ENCODE measurements around the gene TCEAL5.
A peak's percentile ranks its signal among the peaks of the same experiment; 100 is the strongest.
"Not testable (repeated sequence)": the region's sequence is repeated elsewhere in the genome, so short reads cannot be mapped to it uniquely, and the experiment has no call there.

TCEAL5 gene, protein sequence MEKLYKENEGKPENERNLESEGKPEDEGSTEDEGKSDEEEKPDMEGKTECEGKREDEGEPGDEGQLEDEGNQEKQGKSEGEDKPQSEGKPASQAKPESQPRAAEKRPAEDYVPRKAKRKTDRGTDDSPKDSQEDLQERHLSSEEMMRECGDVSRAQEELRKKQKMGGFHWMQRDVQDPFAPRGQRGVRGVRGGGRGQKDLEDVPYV

DNA sequence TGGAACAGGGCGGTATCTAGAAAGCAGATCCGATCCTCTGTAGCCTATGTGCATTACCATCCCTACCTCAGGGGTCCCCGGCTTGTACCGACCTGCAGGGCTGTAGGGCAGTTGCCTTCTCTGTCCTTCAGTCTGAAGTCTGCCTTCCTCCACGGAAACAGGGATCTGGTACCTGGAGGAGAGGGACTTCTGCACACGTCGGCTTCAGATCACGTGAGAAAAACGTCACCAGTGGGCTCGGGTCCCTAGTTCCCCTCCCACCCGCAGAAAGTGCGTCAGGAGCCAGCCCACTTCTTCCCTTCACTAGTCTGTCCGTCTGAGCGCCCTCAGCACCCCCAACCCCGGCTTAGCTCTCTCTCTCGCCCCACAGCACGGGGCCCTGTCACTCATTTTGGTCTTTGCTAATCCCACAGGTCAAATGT, at the start of gene TCEAL5:
TCEAL5 (minus strand) TSS at position 170 of the 422 bp plus-strand sequence. CDS start 2,187 bp downstream, outside the sequence.
- peak in 56 of 58 donors; percentile 0 to 73 (median 30) for DNase-seq

DNA sequence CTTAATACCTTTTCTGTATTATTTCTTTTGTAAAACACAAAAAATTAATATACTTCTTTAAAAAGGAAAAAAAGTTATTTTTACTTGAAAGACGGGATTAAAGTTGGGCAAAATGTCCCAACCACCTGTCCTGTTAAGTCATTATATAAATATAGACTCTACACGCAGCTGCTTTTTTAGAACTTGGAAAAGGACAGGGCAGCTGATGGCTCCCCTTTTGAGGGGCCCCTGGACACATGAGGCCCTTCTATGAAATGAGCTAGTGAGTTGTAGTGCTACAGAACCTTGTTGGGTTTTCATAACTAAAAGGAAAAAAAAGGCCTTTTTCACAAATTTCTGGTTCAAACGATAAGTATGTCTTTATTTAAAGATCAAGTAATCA, 34.8 kb upstream of the TCEAL5 start:
- DNase-seq, result no peak

DNA sequence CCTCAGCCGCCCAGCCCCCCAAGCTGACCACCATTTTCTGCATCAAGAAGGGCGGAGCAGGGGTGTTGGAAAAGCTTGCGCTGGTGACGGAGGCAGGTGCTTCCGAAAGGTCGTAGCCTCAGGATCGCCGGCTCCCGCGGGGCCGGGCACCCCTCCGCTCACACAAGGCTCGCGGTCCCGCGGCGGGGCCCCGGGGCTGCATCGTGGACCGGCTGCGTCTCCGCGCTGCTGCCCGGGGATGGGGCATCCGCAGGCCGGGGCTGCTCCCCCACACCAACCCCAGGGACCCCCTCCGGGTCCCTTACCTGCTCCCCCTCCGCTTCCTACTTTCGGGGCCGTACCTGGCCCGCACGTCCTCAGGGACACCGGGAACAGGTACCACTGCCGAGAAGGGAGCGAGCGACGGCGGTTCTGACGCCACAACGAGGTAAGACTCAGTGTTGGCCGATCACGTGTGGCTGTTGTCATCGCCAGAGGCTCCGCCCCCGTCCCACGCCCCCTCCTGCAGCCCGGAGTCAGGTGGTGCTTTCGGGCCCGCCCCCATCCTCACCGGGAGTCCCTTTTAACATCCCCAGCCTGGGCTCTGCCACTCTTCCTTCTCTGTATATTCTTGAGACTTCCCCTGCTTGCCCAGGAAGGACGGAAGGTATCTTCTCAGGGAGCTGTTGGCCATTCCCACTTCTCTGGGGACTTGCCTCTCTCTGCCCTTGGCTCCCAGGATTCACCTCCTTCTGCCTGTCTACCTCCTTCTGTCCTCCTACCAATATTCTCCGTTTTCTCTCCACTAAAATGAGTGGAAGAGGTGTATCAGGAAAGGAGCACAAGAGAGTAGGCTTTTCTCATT, 34.2 kb upstream of the TCEAL5 start, which contains the start of gene BEX2:
BEX2 (minus strand) TSS at position 436 of the 844 bp plus-strand sequence. CDS start 1,014 bp downstream, outside the sequence.
- DNase-seq, result peak; percentile 2 to 85 (median 67)

DNA sequence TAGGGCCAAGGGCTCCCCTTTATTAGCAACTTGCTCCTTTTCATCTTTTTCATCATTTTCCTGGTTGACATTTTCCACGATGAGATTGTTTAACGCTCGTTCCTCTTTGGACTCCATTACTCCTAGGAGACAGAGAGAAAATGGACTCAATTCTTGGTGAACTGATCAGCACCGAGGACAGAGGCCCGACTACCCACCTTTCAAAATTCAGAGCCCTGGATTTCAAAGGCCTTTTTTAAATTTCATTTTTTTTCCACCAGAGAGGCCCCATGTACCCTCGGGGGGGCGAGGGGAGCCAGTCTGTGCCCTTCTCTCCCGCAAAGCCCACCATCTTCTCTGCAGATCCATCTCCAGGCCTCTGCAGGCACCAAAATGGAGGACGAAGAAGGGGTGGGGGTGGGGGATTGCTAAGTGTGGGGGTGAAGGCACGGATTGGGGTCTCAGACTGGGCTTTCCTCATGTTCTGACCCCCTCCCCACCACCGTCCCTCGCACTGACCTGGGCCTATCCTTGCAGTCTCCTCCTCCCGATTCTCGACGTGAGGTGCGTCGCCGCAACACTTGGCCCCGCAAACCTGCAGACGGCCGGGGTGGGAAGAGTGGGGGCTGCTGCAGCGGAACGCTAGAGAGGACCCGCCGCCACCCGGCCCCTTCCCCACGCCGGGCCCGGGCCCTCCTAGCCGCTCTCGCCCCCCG, 33.5 kb upstream of the TCEAL5 start:
- peak in 8 of 58 donors; percentile 0 to 5 (median 2) for DNase-seq

DNA sequence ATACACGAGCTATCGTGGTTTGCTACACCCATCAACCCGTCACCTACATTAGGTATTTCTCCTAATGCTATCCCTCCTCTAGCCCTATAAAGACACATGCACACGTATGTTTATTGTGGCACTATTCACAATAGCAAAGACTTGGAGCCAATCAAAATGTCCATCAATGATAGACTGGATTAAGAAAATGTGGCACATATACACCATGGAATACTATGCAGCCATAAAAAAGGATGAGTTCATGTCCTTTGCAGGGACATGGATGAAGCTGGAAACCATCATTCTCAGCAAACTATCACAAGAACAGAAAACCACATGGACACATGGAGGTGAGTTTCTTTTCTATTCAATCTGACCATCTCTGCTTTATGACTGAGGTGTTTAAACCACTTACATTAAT, 29.1 kb upstream of the TCEAL5 start:
- not testable (repeated sequence) for DNase-seq

DNA sequence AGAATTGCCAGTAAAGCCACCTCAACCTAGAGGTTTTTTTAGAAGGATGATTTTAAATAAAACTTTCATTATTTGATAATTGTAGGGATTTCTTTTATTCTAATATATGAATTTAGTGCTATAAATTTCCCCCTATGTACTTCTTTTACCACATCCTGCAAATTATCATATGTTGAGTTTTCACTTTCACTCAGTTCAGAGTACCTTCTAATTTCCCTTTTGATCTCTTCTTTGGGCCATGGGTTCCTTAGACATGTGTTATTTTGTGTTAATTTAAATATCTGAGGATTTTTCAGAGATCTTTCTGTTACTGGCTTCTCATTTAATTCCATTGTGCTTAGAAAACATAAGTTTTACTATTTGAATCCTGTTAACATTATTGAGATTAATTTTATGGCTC, 28.2 kb upstream of the TCEAL5 start:
- no peak for DNase-seq

DNA sequence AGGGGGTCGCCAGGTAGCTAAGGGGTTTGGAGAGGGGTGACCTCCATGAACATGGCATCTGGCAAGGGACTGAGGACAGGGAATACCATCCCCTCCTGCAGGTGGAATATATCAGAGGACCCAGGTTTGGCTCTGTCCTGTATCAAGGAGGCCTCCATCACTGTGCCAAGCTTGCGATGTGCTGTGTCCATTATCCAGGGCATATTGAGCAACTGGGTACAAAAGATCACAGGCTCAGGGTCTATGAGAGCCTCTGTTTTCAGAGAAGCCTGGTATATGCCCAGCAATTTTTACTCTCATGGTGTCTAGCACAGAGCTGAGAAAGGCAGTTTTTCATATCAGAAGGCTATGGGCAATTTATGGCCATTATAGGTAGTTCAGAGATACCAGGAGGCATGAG, 16.6 kb upstream of the TCEAL5 start:
- no peak for DNase-seq

DNA sequence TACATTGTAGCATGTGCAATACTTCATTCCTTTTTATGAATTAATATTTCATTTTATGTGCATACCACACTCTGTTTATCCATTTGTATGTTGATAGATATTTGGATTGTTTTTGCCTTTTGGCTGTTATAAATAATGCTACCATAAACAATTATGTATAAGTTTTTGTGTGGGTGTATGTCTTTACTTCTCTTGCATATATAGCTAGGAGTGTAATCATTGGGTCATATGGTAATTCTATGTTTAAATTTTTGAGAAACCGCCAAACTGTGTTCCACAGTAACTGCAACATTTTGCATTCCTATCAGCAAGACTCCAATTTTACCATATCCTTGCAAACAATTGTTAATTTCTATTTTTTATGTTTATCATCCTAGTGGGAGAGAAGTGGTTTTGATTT, 3.1 kb upstream of the TCEAL5 start:
- DNase-seq, result no peak

DNA sequence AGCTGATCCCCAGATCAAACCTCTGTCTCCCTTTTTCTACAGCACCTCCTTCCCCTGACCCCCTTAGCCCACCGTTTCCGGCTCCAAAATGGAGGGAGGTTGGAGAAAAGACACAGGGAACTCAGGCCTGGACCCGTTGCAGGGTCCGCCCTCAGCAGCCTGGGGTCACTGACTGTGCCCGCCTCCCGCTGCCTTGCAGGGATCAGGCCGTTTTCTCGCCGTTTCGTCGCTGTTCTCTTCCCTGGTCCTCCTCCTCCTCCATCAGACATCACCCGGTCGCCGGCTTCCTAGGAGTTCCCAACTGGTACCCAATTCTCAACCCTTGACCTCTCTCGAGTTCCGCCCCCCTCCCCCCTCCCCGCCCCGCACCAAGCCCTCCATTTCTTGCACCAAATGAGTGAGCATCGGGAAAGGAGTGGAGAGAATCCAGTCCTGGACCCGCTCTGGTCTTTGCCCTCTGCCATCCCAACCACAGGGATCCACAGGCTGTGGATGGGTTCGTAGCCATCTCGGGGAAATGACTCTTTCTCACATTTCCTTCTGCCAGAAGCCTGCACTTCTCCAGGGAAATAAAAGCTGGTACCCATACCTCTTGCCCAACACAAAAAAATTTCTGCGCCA, 493 bp downstream of the TCEAL5 start:
- peak in 19 of 58 donors; percentile 0 to 21 (median 2) for DNase-seq

DNA sequence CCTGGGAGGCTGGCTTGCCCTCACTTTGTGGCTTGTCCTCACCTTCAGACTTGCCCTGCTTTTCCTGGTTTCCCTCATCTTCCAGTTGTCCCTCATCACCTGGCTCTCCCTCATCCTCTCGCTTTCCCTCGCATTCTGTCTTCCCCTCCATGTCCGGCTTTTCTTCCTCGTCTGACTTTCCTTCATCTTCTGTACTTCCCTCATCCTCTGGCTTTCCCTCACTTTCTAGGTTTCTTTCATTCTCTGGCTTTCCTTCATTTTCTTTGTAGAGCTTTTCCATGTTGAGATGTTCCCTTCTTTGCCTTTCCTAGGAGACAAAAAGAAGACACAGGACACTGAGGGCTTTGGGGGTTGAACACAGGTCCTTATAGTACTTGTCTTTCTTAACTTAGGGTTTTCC, 2.3 kb downstream of the TCEAL5 start:
- DNase-seq, result no peak

DNA sequence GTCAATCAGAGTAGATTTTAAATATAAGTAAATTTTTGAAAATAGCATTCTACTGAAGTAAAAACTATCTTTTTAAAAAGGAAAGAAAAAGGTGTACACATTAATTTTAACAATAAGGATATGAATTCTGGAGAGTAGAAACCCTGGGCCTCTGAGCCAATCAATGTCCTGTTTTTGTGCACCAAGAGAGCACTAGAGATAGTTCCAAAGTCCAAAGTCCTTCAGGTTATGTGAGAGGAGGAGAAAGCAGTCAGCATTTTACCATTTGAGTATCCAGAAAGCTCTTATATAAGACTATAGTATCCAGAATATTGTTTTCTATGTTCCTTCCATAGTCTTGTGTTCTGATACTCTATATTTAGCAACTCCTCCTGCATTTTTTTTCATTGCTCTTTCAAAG, 18.3 kb downstream of the TCEAL5 start:
- no peak for DNase-seq

DNA sequence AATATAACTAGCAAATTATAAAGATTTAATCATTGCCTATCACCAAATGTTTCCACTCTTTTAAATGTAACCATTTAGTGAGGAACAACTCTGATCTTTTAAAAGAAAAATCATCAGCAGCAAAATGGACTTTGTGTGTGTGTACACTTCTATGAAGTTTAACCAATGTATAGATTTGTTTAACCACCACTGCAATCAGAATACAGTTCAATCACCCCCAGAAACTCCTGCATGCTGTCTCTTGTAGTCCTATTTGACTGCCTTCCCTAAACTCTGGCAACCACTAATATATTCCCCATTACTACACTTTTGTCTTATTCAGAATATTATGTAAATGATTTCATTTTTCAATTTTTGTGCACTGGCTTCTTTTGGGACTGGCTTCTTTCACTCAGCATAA, 19.9 kb downstream of the TCEAL5 start:
- no peak for DNase-seq

DNA sequence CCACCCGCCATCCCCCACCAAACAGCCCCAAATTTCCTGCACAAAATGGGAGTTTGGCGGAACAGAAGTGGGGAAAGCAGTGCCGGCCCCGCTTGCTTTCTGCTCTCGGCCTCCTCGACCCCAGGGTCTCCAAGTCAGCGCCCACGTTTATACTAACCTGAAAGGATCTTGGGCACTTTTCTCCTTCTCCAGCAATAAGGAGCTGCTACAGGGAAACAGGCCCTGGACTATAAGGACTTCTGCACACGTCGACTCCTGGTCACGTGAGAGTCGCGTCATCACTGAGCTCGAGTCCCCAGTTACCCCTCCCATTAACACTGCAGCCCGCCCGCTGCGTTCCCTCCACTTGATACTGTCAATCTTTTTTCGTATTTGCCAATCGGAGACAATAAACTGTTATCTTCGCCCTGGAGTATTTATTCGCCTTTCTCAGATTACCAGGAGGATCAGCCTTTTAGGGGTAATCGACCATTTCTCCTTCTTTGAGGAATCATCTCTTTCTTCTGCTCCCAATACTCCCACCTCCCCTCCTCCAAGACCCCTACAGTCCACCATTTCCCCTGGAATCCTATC, 21.5 kb downstream of the TCEAL5 start, which contains the start of gene TCEAL8:
TCEAL8 (minus strand) TSS at position 235 of the 573 bp plus-strand sequence. CDS start 1,176 bp downstream, outside the sequence.
- peak in 56 of 58 donors; percentile 1 to 87 (median 70) for DNase-seq

DNA sequence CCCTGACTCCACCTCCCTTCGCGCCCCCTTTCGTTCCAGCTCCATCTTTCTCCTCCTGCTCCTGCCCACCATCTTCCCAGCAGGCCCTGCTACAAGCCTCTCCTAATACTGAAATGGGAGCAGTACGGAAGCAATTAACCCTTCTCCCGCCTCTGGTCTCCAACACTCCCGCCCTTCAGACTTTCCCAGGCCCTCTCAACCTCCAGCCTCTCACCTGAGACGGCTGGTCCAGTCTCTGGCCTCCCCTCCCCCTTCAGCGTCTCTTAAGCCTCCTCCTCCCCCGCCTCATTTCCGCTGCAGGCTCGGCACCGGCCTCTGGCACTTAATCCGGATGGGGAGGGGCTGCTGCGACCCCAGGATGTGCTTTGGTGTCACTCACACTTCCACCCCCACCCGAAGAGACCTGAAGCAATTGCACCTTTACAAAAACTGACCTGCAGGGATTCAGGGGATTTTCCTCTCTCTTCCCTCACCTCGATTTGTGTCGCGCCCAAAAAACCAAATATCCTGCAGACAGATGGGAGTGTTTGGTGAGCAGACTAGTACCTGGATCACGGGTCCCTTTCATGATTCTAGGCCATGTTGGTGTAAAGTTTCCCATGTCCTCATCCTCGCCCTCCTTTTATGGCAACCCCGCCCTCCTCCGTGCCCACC, 22.3 kb downstream of the TCEAL5 start:
- peak in 54 of 58 donors; percentile 0 to 69 (median 24) for DNase-seq

DNA sequence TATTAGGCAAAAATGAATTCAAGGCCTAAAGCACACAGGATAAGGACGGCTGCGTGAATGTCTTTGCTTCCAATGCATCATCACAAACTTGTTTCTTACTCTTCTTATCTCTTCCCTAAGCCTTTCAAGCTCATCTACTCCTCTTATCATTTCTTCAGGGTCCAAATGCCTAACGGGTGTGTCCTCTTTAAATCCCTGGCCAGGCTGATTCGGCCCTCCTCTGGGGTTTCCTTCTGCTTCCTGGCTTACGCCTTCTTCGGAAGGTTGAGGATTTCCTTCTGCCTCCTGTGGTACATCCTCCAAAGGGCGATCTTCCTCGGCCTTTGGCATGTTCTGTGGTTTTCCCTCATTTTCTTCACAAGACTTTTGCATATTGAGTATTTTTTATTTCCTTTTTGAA, 22.9 kb downstream of the TCEAL5 start:
- DNase-seq, result peak in 1 of 58 donors; percentile 0

DNA sequence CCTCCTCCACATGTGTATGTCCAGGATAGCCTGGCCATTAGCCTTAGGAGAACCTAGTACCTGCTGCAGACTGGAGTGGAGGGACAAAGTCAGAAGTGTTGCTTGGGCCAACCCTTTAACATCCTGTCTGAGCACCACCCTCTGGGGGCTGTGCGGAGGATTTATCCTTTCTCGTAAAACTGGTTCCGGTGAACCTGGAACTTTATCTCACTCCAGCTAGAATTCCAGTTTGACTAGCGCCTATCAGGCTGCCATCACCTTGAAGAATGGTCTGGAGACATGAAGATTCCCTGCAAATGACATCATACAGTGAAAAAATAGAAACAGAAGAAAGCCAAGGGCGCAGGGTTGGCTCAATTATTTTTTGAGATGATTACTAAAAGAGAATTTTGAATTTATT, 25.6 kb downstream of the TCEAL5 start:
- no peak for DNase-seq

DNA sequence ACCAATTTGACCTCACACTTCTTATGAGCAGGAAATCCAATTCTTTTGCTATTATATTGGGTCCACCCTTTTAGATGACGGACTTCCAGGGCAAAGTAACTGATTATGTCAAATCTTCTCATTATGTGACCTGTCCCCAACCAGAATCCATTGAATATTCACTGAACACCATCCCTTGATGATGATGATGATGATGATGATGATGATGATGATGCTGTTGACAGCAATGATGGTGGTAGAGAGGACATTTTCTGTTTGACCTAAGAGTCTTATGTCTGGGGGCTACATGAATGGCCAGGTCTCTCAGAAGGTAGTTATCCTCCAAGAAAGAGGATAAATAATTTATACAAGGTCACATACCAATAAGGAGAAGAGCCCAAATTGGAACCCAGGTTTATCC, 26.7 kb downstream of the TCEAL5 start:
- DNase-seq, result no peak

DNA sequence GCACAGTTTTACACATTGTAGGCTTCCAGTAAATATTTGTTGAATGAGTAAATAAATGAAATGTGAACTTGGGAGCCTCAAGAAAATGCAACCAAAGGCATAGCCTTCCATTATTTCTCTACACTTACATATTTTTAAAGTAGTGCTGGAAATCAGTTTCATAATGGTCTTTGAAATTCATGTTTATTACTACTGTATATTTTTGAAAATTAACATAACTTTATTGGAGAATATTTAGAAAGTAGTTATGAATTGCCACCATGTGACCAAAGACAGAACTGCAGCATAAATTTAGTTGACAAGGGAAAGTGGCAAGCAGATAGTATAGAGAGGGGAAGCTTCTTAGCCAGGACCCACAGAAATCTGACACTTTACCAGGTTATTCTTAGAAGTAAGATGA, 28.0 kb downstream of the TCEAL5 start:
- peak in 1 of 58 donors; percentile 0 for DNase-seq

DNA sequence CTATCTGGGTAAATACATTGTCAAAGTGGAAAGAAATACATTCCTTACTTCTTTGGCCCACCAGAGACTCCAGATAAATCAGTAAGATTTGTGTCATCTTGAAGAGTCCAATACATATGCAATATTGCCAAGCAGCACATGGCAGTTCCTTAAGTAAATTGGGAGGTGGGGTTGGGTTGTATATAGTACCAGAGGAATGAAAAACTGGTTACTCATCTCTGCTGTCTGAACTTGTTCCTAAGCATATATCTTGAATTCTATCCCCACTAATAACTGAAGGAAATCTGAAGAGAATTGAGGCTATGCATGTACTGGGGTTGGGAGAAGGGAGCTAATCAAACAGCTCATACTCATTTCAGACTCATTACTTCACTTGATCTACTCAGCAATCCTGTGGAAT, 36.4 kb downstream of the TCEAL5 start:
- DNase-seq, result no peak

DNA sequence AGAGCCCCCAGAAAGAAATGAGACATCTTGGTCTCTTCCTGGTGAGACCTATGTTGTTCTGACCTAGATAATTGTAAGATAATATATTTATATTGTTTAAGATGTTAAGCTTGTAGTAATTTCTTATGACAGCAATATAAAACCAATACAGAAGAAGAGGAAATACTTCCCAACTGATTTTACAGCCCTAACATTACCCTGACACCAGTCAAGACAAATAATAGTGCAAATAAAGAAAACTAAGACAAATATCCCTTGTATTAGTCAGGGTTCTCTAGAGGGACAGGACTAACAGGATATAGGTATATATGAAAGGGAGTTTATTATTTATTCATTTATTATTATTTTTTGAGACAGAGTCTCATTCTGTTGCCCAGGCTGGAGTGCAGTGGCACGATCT, 40.3 kb downstream of the TCEAL5 start:
- DNase-seq, result no peak
